HFFc6 (cell line): ENCODE measurements around the gene ASB1. TPM values are rescaled to one million over a fixed set of nuclear protein-coding genes. Genes with fewer than 3 reads are reported as not detected.

ENCODE experiments used
- DNase-seq: peaks from one replicate; pipeline ENCODE4 v3.0.0-alpha.2; 2018
- H3K27ac Mint-ChIP-seq: 2 replicates; pipeline ENCODE4 v1.8.0; 2020; ENCODE audit warnings: mild to moderate bottlenecking, mixed read lengths
- H3K27me3 Mint-ChIP-seq: 2 replicates; pipeline ENCODE4 v1.8.0; 2021; ENCODE audit warnings: mild to moderate bottlenecking, moderate library complexity, mixed read lengths; ENCODE audit not compliant: insufficient read depth
- H3K36me3 Mint-ChIP-seq: 2 replicates; pipeline ENCODE4 v1.8.0; 2021; ENCODE audit warnings: low read depth, mixed read lengths
- H3K4me1 Mint-ChIP-seq: 2 replicates; pipeline ENCODE4 v1.8.0; 2020; ENCODE audit warnings: low read depth, mixed read lengths
- H3K4me3 Mint-ChIP-seq: 2 replicates; pipeline ENCODE4 v1.8.0; 2020; ENCODE audit warnings: mild to moderate bottlenecking, moderate library complexity, mixed read lengths
- H3K9me3 Mint-ChIP-seq: 2 replicates; pipeline ENCODE4 v1.8.0; 2020; ENCODE audit warnings: mild to moderate bottlenecking, mixed read lengths
- total RNA-seq, 6 experiments: library from RNA; stranded (reverse); fragmentation: NEBNext Ultra II Directional; extraction: Animal tissue kit (Norgen Biotek cat#: 25700); gene quantifications; 2 replicates in 1 of 6; 3 replicates in 5 of 6; pipeline ENCODE4 v1.2.3, GENCODE V29; 2021
- TF ChIP-seq, protein P1 (sequence below): fragments of 200-600 bp; sonication (generic); IDR thresholded peaks from 2 replicates; pipeline ENCODE4 v1.5.0; 2021; ENCODE audit warnings: antibody characterized with exemption, mild to moderate bottlenecking

Gene ASB1
- total RNA-seq, 6 experiments from 2014 or later: 56.0 to 77.5 (median 74.4) TPM

DNA sequence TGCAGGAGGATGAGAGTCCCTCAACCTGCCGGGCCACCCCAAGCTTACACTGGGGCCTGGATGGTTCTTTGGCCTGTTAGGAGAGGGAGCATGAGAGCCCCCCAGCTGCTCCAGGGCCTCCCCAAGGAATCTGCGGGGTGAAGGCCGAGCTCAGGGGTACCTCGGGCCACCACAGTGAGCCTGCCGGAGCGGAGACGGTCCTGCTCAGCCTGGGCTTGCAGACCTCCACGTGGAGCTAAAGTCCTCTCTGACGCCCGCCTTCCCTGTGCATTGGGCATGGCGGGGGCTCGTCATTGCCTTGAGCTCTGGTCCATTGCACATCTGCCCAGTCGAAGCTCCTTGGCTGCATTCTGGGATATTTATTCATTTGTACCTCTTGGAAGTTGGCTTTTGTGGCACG, 62.7 kb downstream of the ASB1 start:
- H3K4me3 Mint-ChIP-seq: no peak overlapping the region
- no peaks in the 10 kb centered on the region for H3K9me3 Mint-ChIP-seq
- H3K27ac Mint-ChIP-seq: no peak overlapping the region
- H3K4me1 Mint-ChIP-seq: no peaks in the 10 kb centered on the region
- H3K27me3 Mint-ChIP-seq: peaks cover 10% of the 10 kb centered on the region
- no peak for DNase-seq
- no peaks in the 10 kb centered on the region for H3K36me3 Mint-ChIP-seq
- TF ChIP-seq, protein P1, sequence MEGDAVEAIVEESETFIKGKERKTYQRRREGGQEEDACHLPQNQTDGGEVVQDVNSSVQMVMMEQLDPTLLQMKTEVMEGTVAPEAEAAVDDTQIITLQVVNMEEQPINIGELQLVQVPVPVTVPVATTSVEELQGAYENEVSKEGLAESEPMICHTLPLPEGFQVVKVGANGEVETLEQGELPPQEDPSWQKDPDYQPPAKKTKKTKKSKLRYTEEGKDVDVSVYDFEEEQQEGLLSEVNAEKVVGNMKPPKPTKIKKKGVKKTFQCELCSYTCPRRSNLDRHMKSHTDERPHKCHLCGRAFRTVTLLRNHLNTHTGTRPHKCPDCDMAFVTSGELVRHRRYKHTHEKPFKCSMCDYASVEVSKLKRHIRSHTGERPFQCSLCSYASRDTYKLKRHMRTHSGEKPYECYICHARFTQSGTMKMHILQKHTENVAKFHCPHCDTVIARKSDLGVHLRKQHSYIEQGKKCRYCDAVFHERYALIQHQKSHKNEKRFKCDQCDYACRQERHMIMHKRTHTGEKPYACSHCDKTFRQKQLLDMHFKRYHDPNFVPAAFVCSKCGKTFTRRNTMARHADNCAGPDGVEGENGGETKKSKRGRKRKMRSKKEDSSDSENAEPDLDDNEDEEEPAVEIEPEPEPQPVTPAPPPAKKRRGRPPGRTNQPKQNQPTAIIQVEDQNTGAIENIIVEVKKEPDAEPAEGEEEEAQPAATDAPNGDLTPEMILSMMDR: no peak

GRCh38 chr2:238489896-238490295, 63.2 kb downstream of the ASB1 start:
- peaks cover 10% of the 10 kb centered on the region for H3K27me3 Mint-ChIP-seq
- no peaks in the 10 kb centered on the region for H3K36me3 Mint-ChIP-seq
- no peak overlapping the region for H3K4me3 Mint-ChIP-seq
- TF ChIP-seq, protein P1: no peak
- H3K9me3 Mint-ChIP-seq: no peaks in the 10 kb centered on the region
- H3K27ac Mint-ChIP-seq: no peak overlapping the region
- no peaks in the 10 kb centered on the region for H3K4me1 Mint-ChIP-seq
- no peak for DNase-seq

- Mint-ChIP-seq H3K27me3 (peaks cover 30% of the 10 kb centered on the region), H3K27ac (no peak overlapping the region), H3K4me3 (no peak overlapping the region), H3K9me3 (no peaks in the 10 kb centered on the region), H3K4me1 (no peaks in the 10 kb centered on the region), H3K36me3 (no peaks in the 10 kb centered on the region)
- no peak for DNase-seq
- TF ChIP-seq, protein P1: no peak
Observed at GRCh38 chr2:238492840-238493239, 66.1 kb downstream of the ASB1 start.

- no peak overlapping the region for H3K4me3 Mint-ChIP-seq
- no peaks in the 10 kb centered on the region for H3K9me3 Mint-ChIP-seq
- H3K27ac Mint-ChIP-seq: no peak overlapping the region
- H3K27me3 Mint-ChIP-seq: peaks cover 32% of the 10 kb centered on the region
- no peak for DNase-seq
- H3K36me3 Mint-ChIP-seq: no peaks in the 10 kb centered on the region
- TF ChIP-seq, protein P1: no peak
- H3K4me1 Mint-ChIP-seq: no peaks in the 10 kb centered on the region
Observed at GRCh38 chr2:238493411-238493810, 66.7 kb downstream of the ASB1 start.

- H3K27me3 Mint-ChIP-seq: peaks cover 33% of the 10 kb centered on the region
- no peak overlapping the region for H3K4me3 Mint-ChIP-seq
- H3K9me3 Mint-ChIP-seq: no peaks in the 10 kb centered on the region
- H3K27ac Mint-ChIP-seq: no peak overlapping the region
- no peak for DNase-seq
- no peaks in the 10 kb centered on the region for H3K36me3 Mint-ChIP-seq
- TF ChIP-seq, protein P1: no peak
- no peaks in the 10 kb centered on the region for H3K4me1 Mint-ChIP-seq
Observed at GRCh38 chr2:238493880-238494572, 67.3 kb downstream of the ASB1 start.

DNA sequence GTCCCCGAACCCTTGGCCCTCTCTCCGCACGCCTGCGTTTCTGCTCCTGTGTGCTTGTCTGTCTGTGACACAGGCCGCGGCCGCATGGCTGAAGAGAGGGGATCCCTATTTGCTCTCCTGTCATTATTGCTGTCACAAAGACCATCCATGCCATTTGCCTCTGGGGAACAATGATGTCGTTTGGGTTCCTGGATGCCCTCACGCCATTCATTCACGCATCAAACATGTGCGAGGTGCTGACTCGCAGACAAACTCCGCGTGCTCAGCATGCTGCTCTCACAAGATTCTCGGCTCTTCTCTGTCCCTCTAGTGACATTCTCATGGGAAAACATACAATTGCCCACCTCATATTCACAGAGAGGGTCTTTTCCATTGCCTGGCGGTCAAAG, 67.8 kb downstream of the ASB1 start:
- H3K36me3 Mint-ChIP-seq: no peaks in the 10 kb centered on the region
- TF ChIP-seq, protein P1: no peak
- H3K9me3 Mint-ChIP-seq: no peaks in the 10 kb centered on the region
- peaks cover 33% of the 10 kb centered on the region for H3K27me3 Mint-ChIP-seq
- no peaks in the 10 kb centered on the region for H3K4me1 Mint-ChIP-seq
- no peak for DNase-seq
- H3K4me3 Mint-ChIP-seq: no peak overlapping the region
- H3K27ac Mint-ChIP-seq: no peak overlapping the region
